Mucosa of rectum (tissue), 2 donors: Measurements from ENCODE around the gene NFIA.
A peak's percentile ranks its signal among the peaks of the same experiment; 100 is the strongest.

Source experiments
- H3K27ac ChIP-seq, 2 donors: one replicate each; pipeline ENCODE4 v1.7.0; 2013; ENCODE audit warnings: inconsistent platforms in 2 of 2, low read depth in 2 of 2, low read length in 2 of 2
- H3K27me3 ChIP-seq, 2 donors: one replicate each; pipeline ENCODE4 v1.7.0; 2013; ENCODE audit warnings: low read length in 2 of 2; ENCODE audit not compliant: control insufficient read depth in 2 of 2, insufficient read depth in 2 of 2
- H3K36me3 ChIP-seq, 2 donors: one replicate each; pipeline ENCODE4 v1.7.0; 2013; ENCODE audit warnings: low read length in 2 of 2; ENCODE audit not compliant: control insufficient read depth in 2 of 2, insufficient read depth in 2 of 2
- H3K4me1 ChIP-seq, 2 donors: one replicate each; pipeline ENCODE4 v1.7.0; 2013; ENCODE audit warnings: low read length in 2 of 2, mild to moderate bottlenecking in 1 of 2; ENCODE audit not compliant: control insufficient read depth in 2 of 2, insufficient read depth in 2 of 2
- H3K4me3 ChIP-seq, 2 donors: one replicate each; pipeline ENCODE4 v1.7.0; 2013; ENCODE audit warnings: low read length in 2 of 2
- H3K9ac ChIP-seq, 2 donors: one replicate each; pipeline ENCODE4 v1.7.0; 2013; ENCODE audit warnings: low read length in 2 of 2, low read depth in 1 of 2, mild to moderate bottlenecking in 1 of 2
- H3K9me3 ChIP-seq, 2 donors: one replicate each; pipeline ENCODE4 v1.7.0; 2013; ENCODE audit warnings: low read length in 2 of 2; ENCODE audit not compliant: control insufficient read depth in 2 of 2
- donor health status: healthy.
- donor health status: Normal muscosa, but diverticular disease.

NFIA gene

DNA sequence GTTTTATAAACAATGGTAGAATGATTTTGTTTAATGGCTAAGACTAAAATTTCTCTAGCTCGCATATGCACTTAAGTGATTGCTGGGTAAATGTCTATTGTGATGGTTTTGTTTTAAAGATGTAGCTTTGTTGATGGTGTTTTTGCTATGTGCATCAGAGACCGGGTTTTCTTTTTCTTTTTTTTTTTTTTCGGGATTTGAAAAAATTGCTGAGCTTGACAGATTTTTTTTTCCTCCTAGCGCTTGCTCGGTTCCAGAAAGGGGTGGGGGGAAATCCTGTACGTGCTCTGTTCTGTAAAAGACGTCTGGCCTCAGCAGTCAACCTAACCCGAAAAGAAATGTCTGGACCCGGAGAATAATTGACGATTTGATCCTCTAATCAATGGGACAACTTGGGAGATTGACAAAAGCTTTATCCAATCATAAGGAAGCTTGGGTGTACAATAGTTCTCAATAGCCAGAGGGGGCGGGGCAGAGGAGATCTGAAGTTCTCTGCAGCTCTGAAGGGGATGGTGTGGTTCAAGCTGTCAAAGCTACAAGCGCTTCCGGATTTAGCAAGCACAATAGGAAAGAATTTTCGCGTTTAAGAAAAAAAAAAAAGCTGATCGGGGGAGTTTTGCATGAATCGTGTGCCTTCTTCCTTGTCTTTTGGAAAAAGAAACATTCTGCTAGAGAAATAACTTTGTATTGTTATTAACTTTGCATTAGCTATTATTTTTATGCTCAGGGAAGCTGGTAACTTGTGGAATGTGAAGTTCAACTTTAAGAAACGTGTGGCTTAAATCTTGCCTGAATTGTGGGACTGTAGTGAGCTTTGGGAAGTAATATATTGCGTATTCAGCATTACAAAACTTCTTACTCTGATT, 4.5 kb upstream of the NFIA start:
- H3K36me3 ChIP-seq = no peaks in the 10 kb centered on the region
- H3K9me3 ChIP-seq = no peaks in the 10 kb centered on the region
- H3K4me1 ChIP-seq = peaks cover 25 to 33% of the 10 kb centered on the region in 2 donors
- no peaks in the 10 kb centered on the region for H3K27me3 ChIP-seq
- peak overlapping the region; percentile 85 to 89 for H3K27ac ChIP-seq
- peak overlapping the region; percentile 74 to 87 for H3K4me3 ChIP-seq
- H3K9ac ChIP-seq = peak overlapping the region; percentile 65 to 70

DNA sequence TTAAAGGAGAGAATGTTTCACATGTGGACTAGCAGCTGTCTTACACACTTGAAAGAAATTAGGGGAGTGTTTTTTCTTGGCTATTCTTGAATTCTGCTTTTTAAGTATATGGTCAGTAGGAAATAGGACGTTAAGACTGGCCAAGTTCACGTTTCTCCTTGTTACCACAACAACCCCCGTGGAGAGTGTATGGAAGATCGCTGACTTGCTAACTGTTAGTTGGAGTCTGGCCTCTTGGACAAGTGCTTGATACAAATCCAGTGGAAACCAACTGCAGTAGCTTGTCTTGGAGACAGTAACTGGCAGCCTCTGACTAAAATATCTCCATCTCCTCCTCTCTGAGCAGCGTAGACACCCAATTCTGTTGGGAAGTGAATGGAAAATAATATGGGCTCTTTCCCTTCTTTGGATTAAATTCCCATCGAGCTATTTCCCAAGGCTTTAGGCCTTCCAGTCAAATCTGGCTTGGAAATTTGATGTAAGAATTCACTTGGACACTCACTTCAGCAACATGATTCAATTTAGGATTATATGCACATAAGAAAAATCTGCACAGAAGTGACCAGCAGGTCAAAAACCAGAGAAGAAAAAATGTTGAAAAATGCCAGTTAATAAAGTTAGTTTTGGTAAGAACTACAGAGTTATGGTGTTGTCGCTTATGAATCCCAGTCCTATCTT, 3.6 kb upstream of the NFIA start:
- H3K27me3 ChIP-seq = no peaks in the 10 kb centered on the region
- peak overlapping the region; percentile 74 to 87 for H3K4me3 ChIP-seq
- H3K27ac ChIP-seq = peak overlapping the region; percentile 85 to 89
- peaks cover 25 to 33% of the 10 kb centered on the region in 2 donors for H3K4me1 ChIP-seq
- no peaks in the 10 kb centered on the region for H3K36me3 ChIP-seq
- H3K9ac ChIP-seq = peak overlapping the region; percentile 36 to 49
- no peaks in the 10 kb centered on the region for H3K9me3 ChIP-seq

DNA sequence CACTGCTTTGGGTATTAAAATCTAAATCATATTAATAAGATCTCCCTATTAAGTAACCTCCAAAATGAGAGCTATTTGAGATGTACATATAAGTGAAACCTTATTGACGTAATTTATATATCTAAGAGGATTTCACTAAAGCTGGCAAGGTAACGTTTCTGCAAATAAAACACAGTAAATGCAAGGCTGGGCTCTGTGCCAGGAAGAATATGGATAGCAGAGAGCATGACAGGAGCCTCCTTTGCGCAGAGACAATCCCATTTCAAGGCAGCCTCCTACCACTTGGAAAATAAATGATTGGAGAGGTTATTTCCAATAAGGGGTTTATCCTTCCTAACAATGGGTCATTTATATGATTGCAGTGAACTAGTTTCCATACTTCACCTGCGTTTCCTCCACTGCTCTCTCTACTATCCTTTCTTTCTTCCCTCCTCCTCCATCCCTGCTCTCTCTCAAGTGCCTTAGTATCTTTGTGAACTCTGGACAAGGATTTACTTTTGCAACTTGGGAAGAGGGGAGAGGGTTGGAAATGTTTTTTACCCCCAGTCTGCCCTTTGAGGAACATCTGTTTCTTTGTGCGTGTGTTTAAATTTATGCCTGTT, 3.0 kb upstream of the NFIA start:
- peaks cover 25 to 36% of the 10 kb centered on the region in 2 donors for H3K4me1 ChIP-seq
- H3K9ac ChIP-seq = peak overlapping the region; percentile 26 to 57
- H3K27me3 ChIP-seq = no peaks in the 10 kb centered on the region
- H3K36me3 ChIP-seq = no peaks in the 10 kb centered on the region
- peak overlapping the region; percentile 64 to 85 for H3K27ac ChIP-seq
- no peaks in the 10 kb centered on the region for H3K9me3 ChIP-seq
- peak overlapping the region; percentile 38 to 56 for H3K4me3 ChIP-seq

DNA sequence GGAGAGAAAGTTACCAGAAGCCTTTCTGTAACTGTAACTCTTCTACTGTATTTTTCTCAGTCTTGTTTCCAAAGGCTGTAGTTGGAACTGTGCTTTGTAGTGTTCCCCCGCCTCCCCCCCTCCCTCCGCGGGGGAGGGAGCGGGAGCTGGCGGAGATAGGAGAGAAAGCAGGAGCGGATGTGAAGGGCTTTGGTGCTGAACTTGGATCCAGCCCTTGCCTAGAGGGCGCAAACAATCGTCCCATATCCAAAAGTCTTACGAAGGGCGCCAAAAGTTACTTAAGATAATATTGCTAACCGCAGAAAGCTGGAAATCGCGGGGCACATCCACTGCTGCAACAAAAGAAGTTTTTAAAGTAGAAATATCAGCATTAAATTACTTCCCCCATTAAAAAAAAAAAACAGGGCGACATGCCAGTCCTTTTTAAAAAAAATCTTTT, 2.4 kb upstream of the NFIA start:
- Histone ChIP-seq H3K9me3 (no peaks in the 10 kb centered on the region), H3K9ac (peak overlapping the region; percentile 36 to 57), H3K4me3 (peak overlapping the region; percentile 38 to 56), H3K27me3 (no peaks in the 10 kb centered on the region), H3K36me3 (no peaks in the 10 kb centered on the region), H3K4me1 (peaks cover 25 to 38% of the 10 kb centered on the region in 2 donors), H3K27ac (peak overlapping the region; percentile 64 to 85)

DNA sequence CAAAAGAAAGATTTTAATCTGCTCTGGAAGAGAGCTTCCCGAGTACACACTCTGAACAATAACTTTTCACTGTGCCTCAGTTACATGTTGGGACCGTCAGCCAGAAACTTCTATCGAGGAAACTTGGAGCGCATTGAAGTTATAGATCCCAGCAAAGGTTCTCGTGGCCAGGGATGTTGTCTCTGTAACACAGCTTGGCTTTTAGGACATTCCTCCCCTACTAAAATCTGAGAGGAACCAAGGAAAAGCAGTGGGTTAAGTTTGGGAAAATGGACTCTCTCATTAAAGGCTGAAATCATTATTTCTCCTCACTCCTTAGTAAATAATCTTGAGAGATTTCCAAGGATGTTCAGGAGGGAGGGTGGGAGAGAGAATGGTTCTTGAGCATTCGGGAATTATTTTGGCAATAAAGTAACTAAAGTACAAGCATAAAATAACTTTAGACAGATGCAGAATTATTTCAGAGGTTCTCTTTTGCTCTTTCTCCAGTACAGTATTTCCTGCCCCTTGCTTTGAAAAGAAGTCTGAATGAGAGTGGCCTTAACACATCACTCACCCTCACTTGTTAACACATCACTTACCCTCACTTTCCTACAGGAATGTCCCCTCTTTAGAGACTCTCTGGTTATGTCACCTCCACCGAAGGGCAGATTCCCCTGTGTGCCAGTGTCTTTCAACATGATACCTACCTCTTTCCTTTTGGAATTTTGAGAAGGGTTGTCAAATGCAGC, 1.8 kb upstream of the NFIA start:
- Histone ChIP-seq H3K4me3 (peak overlapping the region; percentile 33 to 56), H3K9ac (peak overlapping the region; percentile 36 to 57), H3K27me3 (no peaks in the 10 kb centered on the region), H3K27ac (peak overlapping the region; percentile 64 to 85), H3K36me3 (no peaks in the 10 kb centered on the region), H3K9me3 (no peaks in the 10 kb centered on the region), H3K4me1 (peaks cover 30 to 39% of the 10 kb centered on the region in 2 donors)

GRCh38 chr1:61081144-61081685, 1.1 kb upstream of the NFIA start:
- H3K27ac ChIP-seq = peak overlapping the region; percentile 67 to 85
- H3K4me1 ChIP-seq = peaks cover 30 to 39% of the 10 kb centered on the region in 2 donors
- H3K9ac ChIP-seq = peak overlapping the region; percentile 35 to 64
- no peaks in the 10 kb centered on the region for H3K36me3 ChIP-seq
- no peaks in the 10 kb centered on the region for H3K9me3 ChIP-seq
- peak overlapping the region; percentile 75 to 94 for H3K4me3 ChIP-seq
- H3K27me3 ChIP-seq = no peaks in the 10 kb centered on the region

DNA sequence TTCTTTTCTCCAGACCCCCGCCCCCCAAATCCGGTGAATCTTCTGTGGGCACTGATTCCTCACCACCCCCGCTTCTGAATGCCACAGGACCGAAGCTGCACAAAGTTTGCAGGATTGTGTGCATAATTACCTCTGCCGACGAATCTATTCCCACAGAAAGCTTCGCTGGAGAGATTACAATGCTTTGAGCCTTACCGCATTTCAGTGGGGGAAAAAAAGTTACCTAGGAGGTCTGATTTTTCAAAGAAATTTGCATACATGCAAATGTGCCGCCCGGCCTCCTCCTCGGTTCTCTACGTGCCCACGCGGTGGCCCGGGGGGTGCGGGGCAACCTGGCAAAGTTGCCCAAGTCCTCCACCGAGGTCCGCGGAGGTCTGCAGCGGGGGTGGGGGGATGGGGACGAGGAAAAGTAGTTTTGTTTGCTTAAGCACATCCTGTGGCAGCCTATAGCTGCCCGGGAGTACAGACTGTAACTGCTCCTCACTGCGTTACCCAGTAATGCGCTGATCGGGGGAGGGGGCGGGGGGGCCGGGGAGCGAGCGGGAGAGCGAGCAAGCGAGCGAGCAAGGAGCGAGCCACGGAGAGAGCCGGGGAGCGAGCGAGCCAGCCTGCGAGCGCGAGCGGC, 563 bp upstream of the NFIA start:
- peak overlapping the region; percentile 35 to 64 for H3K9ac ChIP-seq
- peak overlapping the region; percentile 67 to 85 for H3K27ac ChIP-seq
- H3K4me3 ChIP-seq = peak overlapping the region; percentile 75 to 94
- H3K27me3 ChIP-seq = no peaks in the 10 kb centered on the region
- H3K36me3 ChIP-seq = no peaks in the 10 kb centered on the region
- H3K4me1 ChIP-seq = peaks cover 27 to 34% of the 10 kb centered on the region in 2 donors
- H3K9me3 ChIP-seq = no peaks in the 10 kb centered on the region

DNA sequence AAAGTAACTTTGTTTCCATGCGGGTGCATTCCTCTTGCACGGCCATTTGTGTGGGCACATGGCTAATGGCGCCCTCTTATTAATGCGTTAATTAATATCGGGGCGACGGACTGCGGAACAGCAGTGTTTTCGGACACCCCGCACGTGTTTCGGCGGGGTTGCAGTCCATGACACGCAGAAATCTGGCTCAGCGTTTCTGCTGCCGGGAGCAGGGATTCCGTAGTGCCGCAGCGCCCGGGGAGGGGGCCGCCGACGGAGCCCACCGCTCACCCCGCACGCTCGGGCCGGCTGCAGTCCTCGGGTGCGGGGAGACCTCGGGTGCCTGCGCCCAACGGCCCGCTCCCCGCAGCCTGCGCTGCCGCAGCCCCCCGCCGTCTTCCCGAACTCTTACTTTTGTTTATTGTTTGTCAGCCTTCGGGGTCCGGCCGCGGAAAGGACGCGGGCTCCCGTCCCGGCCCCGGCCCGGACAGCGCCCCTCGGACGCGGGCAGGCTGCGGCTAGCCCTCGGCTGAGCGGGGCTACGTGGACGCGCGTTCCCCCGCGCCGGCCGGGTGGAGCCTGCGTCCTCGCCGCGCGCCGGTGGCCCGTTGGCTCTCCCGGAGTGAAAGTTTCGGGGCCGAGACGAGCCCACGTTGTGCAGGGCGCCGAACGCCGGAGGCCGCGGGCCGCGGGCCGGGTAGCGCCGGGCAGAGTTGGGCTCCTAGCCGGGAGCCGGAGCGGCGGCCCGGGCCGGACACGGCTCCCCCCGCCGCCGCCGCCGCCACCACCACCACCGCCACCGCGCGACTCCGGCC, 849 bp downstream of the NFIA start:
- Histone ChIP-seq H3K4me1 (peaks cover 27 to 32% of the 10 kb centered on the region in 2 donors), H3K9me3 (no peaks in the 10 kb centered on the region), H3K4me3 (peak overlapping the region; percentile 90 to 94), H3K27ac (peak overlapping the region; percentile 78 to 80), H3K9ac (peak overlapping the region; percentile 80 to 85), H3K27me3 (no peaks in the 10 kb centered on the region), H3K36me3 (peaks cover 0 to under 1% of the 10 kb centered on the region in 2 donors)
